ENCODE data around the gene WDR81.

The WDR81 gene

DNA sequence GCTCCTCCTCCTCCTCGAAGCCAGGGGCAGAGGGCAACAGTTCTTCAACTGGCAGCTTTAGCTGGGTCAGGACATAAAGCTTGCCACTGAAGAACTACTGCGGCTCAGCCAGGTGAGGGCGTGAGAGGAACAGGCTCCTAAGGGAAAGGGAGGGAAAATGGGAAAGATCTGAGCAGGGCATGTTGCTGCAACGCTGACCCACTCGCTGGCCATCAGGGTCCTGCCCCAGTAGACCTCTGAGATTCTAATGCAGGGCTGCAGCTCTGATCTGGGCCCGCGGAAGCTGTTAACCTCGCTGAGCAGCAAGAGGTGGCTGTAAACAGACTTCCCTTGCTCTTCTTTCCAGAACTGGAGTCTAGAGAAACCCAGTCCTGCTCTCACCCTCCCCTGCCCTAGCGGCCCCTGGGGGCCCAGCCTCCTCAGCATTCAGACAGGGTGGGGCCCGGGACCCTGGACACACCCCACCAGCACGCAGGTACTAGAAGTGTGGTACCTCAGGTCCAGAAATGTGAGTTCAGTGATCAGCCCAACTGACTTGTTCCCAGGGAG, 10.6 kb upstream of the WDR81 start:
- WGBS (ENCODE audit: extremely low coverage, insufficient coverage, low lambda C conversion rate) = no CpG with 5 or more reads among the region's 11 CpGs
- Histone ChIP-seq H3K79me1 (ENCODE audit: low read length) (peaks cover 5% of the 10 kb centered on the region), H2BK5ac (ENCODE audit: low read length) (peak overlapping the region; percentile 1), H3K4ac (ENCODE audit: low read depth, low read length) (no peak overlapping the region), H4K8ac (ENCODE audit: low read depth, low read length) (no peak overlapping the region), H3K27me3 (ENCODE audit: insufficient read depth, low read length, poor library complexity) (no peaks in the 10 kb centered on the region), H2BK15ac (replicated peaks; ENCODE audit: low read depth) (no peak overlapping the region), H3K18ac (ENCODE audit: low read length) (peak overlapping the region; percentile 57), H3K4me1 (ENCODE audit: control insufficient read depth, low read depth, low read length) (peaks cover 4% of the 10 kb centered on the region), H3K23ac (ENCODE audit: low read length) (no peak overlapping the region), H3K9ac (ENCODE audit: low read length) (peak overlapping the region; percentile 74), H2AK5ac (ENCODE audit: low read length) (no peak overlapping the region), H3K56ac (ENCODE audit: low read length) (peak overlapping the region; percentile 79), H2BK120ac (ENCODE audit: low read depth, low read length) (no peak overlapping the region), H3K79me2 (ENCODE audit: control insufficient read depth, insufficient read depth, low read length) (peaks cover 2% of the 10 kb centered on the region), H4K5ac (ENCODE audit: low read length) (no peak overlapping the region), H3K36me3 (ENCODE audit: control insufficient read depth, insufficient read depth, low read length) (no peaks in the 10 kb centered on the region), H3K4me2 (ENCODE audit: low read length) (peak overlapping the region; percentile 55), H3K27ac (ENCODE audit: low read depth, low read length) (peak overlapping the region; percentile 64), H3K4me3 (ENCODE audit: low read length) (peak overlapping the region; percentile 19)
- peak; percentile 93 for DNase-seq

DNA sequence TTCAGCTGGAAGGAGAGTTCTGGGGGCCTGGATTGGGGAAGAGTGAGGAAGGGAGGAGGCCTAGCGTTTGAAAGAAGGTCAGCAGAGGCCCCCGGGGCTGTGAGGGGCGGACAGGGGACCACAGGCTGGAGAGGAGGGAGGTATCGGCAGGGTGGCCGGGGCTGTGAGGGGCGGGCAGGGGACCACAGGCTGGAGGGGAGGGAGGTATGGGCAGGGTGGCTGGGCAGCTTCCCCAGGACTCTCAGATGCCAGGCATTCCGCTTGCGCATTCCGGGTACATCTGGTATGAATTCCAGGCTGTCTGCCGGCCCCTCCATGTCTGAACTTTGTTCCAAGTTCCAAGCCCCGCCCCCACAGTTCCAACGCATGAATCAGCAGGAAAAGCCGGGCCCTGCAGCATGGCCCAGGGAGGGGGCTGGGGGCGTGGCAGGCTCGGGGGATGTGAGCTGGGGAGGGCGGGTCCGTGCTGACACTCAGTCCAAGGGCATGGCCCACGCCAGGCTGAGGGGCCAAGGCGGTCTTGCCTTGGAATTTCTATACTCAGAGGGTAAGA, 10.0 kb upstream of the WDR81 start:
- peak overlapping the region; percentile 57 for H3K18ac ChIP-seq (ENCODE audit: low read length)
- peak overlapping the region; percentile 1 for H2BK5ac ChIP-seq (ENCODE audit: low read length)
- WGBS (ENCODE audit: extremely low coverage, insufficient coverage, low lambda C conversion rate) = no CpG with 5 or more reads among the region's 19 CpGs
- no peak overlapping the region for H3K23ac ChIP-seq (ENCODE audit: low read length)
- peak; percentile 98 for DNase-seq
- H3K4me3 ChIP-seq (ENCODE audit: low read length) = peak overlapping the region; percentile 89
- peaks cover 4% of the 10 kb centered on the region for H3K4me1 ChIP-seq (ENCODE audit: control insufficient read depth, low read depth, low read length)
- H3K27me3 ChIP-seq (ENCODE audit: insufficient read depth, low read length, poor library complexity) = no peaks in the 10 kb centered on the region
- H3K56ac ChIP-seq (ENCODE audit: low read length) = peak overlapping the region; percentile 95
- peak overlapping the region; percentile 64 for H3K27ac ChIP-seq (ENCODE audit: low read depth, low read length)
- H4K8ac ChIP-seq (ENCODE audit: low read depth, low read length) = no peak overlapping the region
- no peak overlapping the region for H2AK5ac ChIP-seq (ENCODE audit: low read length)
- H3K9ac ChIP-seq (ENCODE audit: low read length) = peak overlapping the region; percentile 74
- H2BK120ac ChIP-seq (ENCODE audit: low read depth, low read length) = no peak overlapping the region
- peak overlapping the region; percentile 85 for H3K4me2 ChIP-seq (ENCODE audit: low read length)
- H4K5ac ChIP-seq (ENCODE audit: low read length) = no peak overlapping the region
- no peak overlapping the region for H2BK15ac ChIP-seq (replicated peaks; ENCODE audit: low read depth)
- peaks cover 5% of the 10 kb centered on the region for H3K79me1 ChIP-seq (ENCODE audit: low read length)
- H3K79me2 ChIP-seq (ENCODE audit: control insufficient read depth, insufficient read depth, low read length) = peaks cover 2% of the 10 kb centered on the region
- no peaks in the 10 kb centered on the region for H3K36me3 ChIP-seq (ENCODE audit: control insufficient read depth, insufficient read depth, low read length)
- no peak overlapping the region for H3K4ac ChIP-seq (ENCODE audit: low read depth, low read length)

DNA sequence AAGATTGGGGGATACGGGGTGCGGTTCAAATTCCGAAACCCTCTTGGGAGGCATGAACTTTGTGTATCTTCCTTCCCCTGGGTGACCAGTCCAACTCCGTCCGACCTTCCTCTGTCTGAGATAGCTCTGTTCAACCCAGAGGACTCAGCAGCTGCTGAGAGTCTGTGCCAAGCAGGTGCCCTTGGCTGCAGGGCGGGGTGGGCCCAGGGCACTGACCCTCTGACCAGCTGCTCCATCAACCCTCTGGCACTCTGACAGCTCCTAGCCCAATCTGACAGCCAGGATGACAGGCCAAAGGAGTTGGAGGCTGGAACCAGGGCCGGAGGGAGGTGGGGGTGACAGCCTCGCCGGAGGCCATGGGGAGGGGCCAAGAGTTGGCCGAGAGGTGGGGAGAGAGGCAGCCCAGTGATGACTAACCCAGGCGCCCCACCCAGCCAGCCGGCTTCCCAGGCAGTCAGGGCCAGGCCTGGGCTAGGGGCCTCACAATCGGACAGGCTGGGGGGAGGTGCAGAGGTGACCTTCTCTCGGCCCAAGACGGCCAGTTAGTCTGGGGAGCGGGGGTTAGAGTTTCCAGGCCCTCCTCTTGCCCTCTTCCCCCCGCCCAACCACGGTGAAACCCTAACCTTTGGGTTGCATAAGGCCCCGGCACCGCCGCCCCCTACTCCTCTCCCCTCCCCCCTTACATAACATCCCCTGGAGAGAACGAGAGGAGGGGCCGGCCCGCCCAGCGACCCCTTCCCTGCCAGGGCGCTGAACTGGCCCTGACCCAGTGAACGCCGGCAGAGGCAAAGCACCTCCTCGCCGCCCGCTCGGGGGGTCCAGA, 9.3 kb upstream of the WDR81 start:
- Histone ChIP-seq H3K18ac (ENCODE audit: low read length) (peak overlapping the region; percentile 77), H4K5ac (ENCODE audit: low read length) (no peak overlapping the region), H3K27me3 (ENCODE audit: insufficient read depth, low read length, poor library complexity) (no peaks in the 10 kb centered on the region), H3K4me2 (ENCODE audit: low read length) (peak overlapping the region; percentile 85), H3K79me1 (ENCODE audit: low read length) (peaks cover 5% of the 10 kb centered on the region), H3K23ac (ENCODE audit: low read length) (peak overlapping the region; percentile 70), H2AK5ac (ENCODE audit: low read length) (no peak overlapping the region), H3K79me2 (ENCODE audit: control insufficient read depth, insufficient read depth, low read length) (peaks cover 2% of the 10 kb centered on the region), H3K4ac (ENCODE audit: low read depth, low read length) (peak overlapping the region; percentile 63), H3K9ac (ENCODE audit: low read length) (peak overlapping the region; percentile 79), H3K4me1 (ENCODE audit: control insufficient read depth, low read depth, low read length) (peaks cover 4% of the 10 kb centered on the region), H2BK120ac (ENCODE audit: low read depth, low read length) (no peak overlapping the region), H4K8ac (ENCODE audit: low read depth, low read length) (no peak overlapping the region), H2BK5ac (ENCODE audit: low read length) (no peak overlapping the region), H3K27ac (ENCODE audit: low read depth, low read length) (peak overlapping the region; percentile 39), H3K4me3 (ENCODE audit: low read length) (peak overlapping the region; percentile 89), H2BK15ac (replicated peaks; ENCODE audit: low read depth) (no peak overlapping the region), H3K36me3 (ENCODE audit: control insufficient read depth, insufficient read depth, low read length) (no peaks in the 10 kb centered on the region), H3K56ac (ENCODE audit: low read length) (peak overlapping the region; percentile 95)
- peak; percentile 93 for DNase-seq
- WGBS (ENCODE audit: extremely low coverage, insufficient coverage, low lambda C conversion rate) = no CpG with 5 or more reads among the region's 32 CpGs

DNA sequence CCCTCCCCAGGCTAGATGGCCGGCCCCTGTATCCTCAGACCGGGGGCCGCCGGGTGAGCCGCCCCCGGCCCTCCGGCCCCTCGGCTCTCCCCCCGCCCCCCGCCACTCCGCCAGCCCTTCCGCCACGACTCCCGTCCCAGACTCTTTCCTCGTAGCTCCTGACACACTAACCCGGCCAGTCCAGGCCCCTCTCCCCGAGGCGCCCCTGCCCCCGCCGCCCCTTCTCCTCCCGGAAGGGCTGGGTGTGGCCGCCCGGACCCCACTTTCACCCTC, 8.8 kb upstream of the WDR81 start:
- H3K23ac ChIP-seq (ENCODE audit: low read length) = no peak overlapping the region
- H4K8ac ChIP-seq (ENCODE audit: low read depth, low read length) = no peak overlapping the region
- no peak overlapping the region for H2BK15ac ChIP-seq (replicated peaks; ENCODE audit: low read depth)
- H3K56ac ChIP-seq (ENCODE audit: low read length) = peak overlapping the region; percentile 95
- H3K27me3 ChIP-seq (ENCODE audit: insufficient read depth, low read length, poor library complexity) = no peaks in the 10 kb centered on the region
- H4K5ac ChIP-seq (ENCODE audit: low read length) = no peak overlapping the region
- WGBS (ENCODE audit: extremely low coverage, insufficient coverage, low lambda C conversion rate) = no CpG with 5 or more reads among the region's 23 CpGs
- no peaks in the 10 kb centered on the region for H3K36me3 ChIP-seq (ENCODE audit: control insufficient read depth, insufficient read depth, low read length)
- no peak overlapping the region for H2BK5ac ChIP-seq (ENCODE audit: low read length)
- peaks cover 2% of the 10 kb centered on the region for H3K79me2 ChIP-seq (ENCODE audit: control insufficient read depth, insufficient read depth, low read length)
- peak overlapping the region; percentile 39 for H3K27ac ChIP-seq (ENCODE audit: low read depth, low read length)
- peaks cover 5% of the 10 kb centered on the region for H3K79me1 ChIP-seq (ENCODE audit: low read length)
- H3K18ac ChIP-seq (ENCODE audit: low read length) = peak overlapping the region; percentile 77
- DNase-seq = no peak
- H3K4me3 ChIP-seq (ENCODE audit: low read length) = peak overlapping the region; percentile 89
- no peak overlapping the region for H2BK120ac ChIP-seq (ENCODE audit: low read depth, low read length)
- peaks cover 4% of the 10 kb centered on the region for H3K4me1 ChIP-seq (ENCODE audit: control insufficient read depth, low read depth, low read length)
- H3K9ac ChIP-seq (ENCODE audit: low read length) = peak overlapping the region; percentile 79
- H3K4ac ChIP-seq (ENCODE audit: low read depth, low read length) = peak overlapping the region; percentile 63
- no peak overlapping the region for H2AK5ac ChIP-seq (ENCODE audit: low read length)
- H3K4me2 ChIP-seq (ENCODE audit: low read length) = peak overlapping the region; percentile 85

DNA sequence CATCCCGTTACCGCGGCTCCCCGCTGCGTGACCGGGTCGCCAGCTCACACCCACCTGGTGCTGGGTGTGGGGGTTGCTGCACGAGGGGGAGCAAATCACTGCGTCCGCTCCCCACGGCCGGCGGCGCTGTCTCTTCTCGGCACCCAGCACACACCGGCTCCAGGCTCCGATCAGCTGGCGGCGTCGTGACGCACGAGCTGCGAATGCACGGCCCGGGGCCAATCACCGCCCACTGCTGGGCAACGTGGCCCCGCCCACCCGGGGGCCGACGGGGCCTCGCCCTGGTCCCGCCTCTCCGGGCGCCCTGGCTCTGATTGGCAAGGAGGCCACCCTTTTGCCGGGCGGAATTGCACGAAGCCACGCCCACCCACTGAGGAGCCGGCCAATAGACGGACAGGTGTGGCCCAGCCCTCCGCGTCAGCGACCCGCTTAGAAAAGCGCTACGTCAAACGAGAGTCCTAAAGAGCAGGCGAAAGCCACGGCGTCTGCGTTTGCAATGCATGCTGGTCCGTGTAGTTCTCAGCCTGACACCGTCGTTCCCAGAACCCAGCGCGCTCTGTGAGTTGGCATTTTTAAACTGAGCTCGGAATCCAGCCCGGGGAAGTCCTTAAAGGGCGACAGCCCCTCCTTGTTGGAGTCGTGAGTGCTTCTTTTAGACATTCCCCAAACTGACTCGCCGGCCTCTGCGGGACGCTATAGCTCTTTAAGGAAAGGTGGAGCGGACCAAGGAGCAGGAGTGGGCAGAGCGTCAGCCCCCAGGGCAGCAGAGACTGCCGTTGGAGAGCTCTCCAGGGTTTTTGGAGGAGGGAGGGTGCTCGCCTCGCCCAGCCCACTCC, 8.2 kb upstream of the WDR81 start:
- Histone ChIP-seq H3K4me3 (ENCODE audit: low read length) (peak overlapping the region; percentile 89), H3K56ac (ENCODE audit: low read length) (peak overlapping the region; percentile 97), H2AK5ac (ENCODE audit: low read length) (peak overlapping the region; percentile 12), H4K8ac (ENCODE audit: low read depth, low read length) (peak overlapping the region; percentile 93), H3K4me2 (ENCODE audit: low read length) (peak overlapping the region; percentile 87), H3K4ac (ENCODE audit: low read depth, low read length) (peak overlapping the region; percentile 100), H3K36me3 (ENCODE audit: control insufficient read depth, insufficient read depth, low read length) (no peaks in the 10 kb centered on the region), H3K79me2 (ENCODE audit: control insufficient read depth, insufficient read depth, low read length) (peaks cover 2% of the 10 kb centered on the region), H2BK120ac (ENCODE audit: low read depth, low read length) (peak overlapping the region; percentile 99), H4K5ac (ENCODE audit: low read length) (no peak overlapping the region), H3K18ac (ENCODE audit: low read length) (peak overlapping the region; percentile 100), H3K9ac (ENCODE audit: low read length) (peak overlapping the region; percentile 92), H3K27ac (ENCODE audit: low read depth, low read length) (peak overlapping the region; percentile 99), H3K79me1 (ENCODE audit: low read length) (peaks cover 5% of the 10 kb centered on the region), H3K4me1 (ENCODE audit: control insufficient read depth, low read depth, low read length) (peaks cover 4% of the 10 kb centered on the region), H3K27me3 (ENCODE audit: insufficient read depth, low read length, poor library complexity) (no peaks in the 10 kb centered on the region), H3K23ac (ENCODE audit: low read length) (no peak overlapping the region), H2BK15ac (replicated peaks; ENCODE audit: low read depth) (peak overlapping the region; percentile 79), H2BK5ac (ENCODE audit: low read length) (peak overlapping the region; percentile 98)
- WGBS (ENCODE audit: extremely low coverage, insufficient coverage, low lambda C conversion rate) = no CpG with 5 or more reads among the region's 70 CpGs
- DNase-seq = peak; percentile 100

Data from mesendoderm (in vitro differentiated cells).